Panc1 (cell line): ENCODE measurements around the gene MBTPS1.

Experiments
- POLR2AphosphoS5 ChIP-seq: IDR thresholded peaks from 2 replicates; pipeline ENCODE4 v1.6.1; 2012; ENCODE audit warnings: mild to moderate bottlenecking, low read depth, low read length, moderate library complexity
- TF ChIP-seq, protein P1 (sequence below): fragments of 450-650 bp; IDR thresholded peaks from 2 replicates; pipeline ENCODE4 v1.5.1; 2017; ENCODE audit warnings: mild to moderate bottlenecking

DNA sequence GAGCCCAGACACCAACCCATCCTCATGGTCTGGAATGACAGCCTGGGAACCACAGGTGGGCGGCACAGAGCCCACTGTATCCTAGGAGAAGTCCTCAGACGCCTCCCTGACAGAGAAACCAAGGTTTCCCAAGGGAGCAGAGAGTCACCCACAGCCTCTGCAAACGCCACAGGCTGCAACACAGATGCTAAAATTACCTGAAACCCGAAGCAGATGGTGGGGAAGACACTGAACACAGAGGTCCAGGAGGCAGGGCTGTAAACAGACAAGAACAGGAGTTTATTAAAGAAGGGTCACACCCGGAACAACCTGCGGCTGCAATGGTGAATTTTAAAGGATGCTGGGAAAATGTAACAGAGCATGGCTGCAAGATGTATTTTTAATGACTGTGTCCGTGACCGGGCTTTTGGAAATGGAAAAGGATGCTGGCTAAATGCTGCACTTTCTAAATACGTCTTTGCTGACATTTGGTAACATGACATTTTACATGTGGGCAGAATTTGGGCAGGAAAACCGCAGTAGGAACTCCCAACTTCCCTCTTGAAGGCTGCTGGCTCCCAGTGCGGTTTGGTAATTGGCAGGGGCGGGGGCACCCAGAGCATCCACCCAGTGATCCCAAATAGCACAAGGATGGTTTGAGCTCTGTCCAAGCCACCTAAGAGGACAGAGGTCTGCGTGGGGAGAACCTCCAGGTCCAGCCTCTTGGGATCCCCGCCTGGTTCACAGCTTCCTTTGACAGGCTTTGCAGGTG is 87.3 kb downstream of the MBTPS1 start:
- TF ChIP-seq, protein P1, sequence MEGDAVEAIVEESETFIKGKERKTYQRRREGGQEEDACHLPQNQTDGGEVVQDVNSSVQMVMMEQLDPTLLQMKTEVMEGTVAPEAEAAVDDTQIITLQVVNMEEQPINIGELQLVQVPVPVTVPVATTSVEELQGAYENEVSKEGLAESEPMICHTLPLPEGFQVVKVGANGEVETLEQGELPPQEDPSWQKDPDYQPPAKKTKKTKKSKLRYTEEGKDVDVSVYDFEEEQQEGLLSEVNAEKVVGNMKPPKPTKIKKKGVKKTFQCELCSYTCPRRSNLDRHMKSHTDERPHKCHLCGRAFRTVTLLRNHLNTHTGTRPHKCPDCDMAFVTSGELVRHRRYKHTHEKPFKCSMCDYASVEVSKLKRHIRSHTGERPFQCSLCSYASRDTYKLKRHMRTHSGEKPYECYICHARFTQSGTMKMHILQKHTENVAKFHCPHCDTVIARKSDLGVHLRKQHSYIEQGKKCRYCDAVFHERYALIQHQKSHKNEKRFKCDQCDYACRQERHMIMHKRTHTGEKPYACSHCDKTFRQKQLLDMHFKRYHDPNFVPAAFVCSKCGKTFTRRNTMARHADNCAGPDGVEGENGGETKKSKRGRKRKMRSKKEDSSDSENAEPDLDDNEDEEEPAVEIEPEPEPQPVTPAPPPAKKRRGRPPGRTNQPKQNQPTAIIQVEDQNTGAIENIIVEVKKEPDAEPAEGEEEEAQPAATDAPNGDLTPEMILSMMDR: no peak
- TF ChIP-seq POLR2AphosphoS5: no peak
